Measurements from ENCODE around the gene ZEB2.

DNA sequence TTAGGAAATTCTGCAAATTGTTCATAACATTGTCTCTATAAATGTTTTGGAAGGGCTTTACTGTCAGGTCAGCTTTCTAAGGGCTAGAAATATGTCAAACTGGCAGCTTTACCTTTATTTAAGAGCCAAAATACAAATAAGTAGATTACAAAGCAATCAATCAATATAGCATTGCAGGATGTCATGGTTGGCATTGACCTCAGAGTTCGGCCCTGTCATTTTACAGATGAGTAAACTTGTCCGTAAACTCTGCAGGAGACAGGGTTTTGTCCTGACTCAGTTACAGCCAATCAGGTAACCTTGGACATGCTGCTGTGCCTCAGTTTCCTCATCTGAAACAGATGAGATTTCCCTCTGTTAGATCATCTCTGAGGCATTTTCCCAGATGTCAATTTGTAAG lies 25.9 kb upstream of the ZEB2 start:
- TF ChIP-seq, protein P1, sequence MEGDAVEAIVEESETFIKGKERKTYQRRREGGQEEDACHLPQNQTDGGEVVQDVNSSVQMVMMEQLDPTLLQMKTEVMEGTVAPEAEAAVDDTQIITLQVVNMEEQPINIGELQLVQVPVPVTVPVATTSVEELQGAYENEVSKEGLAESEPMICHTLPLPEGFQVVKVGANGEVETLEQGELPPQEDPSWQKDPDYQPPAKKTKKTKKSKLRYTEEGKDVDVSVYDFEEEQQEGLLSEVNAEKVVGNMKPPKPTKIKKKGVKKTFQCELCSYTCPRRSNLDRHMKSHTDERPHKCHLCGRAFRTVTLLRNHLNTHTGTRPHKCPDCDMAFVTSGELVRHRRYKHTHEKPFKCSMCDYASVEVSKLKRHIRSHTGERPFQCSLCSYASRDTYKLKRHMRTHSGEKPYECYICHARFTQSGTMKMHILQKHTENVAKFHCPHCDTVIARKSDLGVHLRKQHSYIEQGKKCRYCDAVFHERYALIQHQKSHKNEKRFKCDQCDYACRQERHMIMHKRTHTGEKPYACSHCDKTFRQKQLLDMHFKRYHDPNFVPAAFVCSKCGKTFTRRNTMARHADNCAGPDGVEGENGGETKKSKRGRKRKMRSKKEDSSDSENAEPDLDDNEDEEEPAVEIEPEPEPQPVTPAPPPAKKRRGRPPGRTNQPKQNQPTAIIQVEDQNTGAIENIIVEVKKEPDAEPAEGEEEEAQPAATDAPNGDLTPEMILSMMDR (IDR thresholded peaks at IDR 0.05; ENCODE audit: low read length): no peak
- no peak for TF ChIP-seq EZH2 (IDR thresholded peaks at IDR 0.05; ENCODE audit: borderline replicate concordance, low read length)
